Endothelial cell (in vitro differentiated cells): ENCODE data around the gene PIGV. TPM values are rescaled to one million over a fixed set of nuclear protein-coding genes. Genes with fewer than 3 reads are reported as not detected.

Source experiments
- DNase-seq: peaks from one replicate; pipeline ENCODE4 v3.0.0; 2021; ENCODE audit warnings: low spot score
- H3K27ac Mint-ChIP-seq: one replicate; pipeline ENCODE4 v1.8.0; 2021; ENCODE audit warnings: mixed read lengths, inconsistent platforms; ENCODE audit not compliant: unreplicated experiment
- H3K27me3 Mint-ChIP-seq: one replicate; pipeline ENCODE4 v1.8.0; 2021; ENCODE audit warnings: mild to moderate bottlenecking, moderate library complexity, mixed read lengths, inconsistent platforms; ENCODE audit not compliant: unreplicated experiment
- H3K36me3 Mint-ChIP-seq: one replicate; pipeline ENCODE4 v1.8.0; 2021; ENCODE audit warnings: mild to moderate bottlenecking, low read depth, mixed read lengths, inconsistent platforms; ENCODE audit not compliant: unreplicated experiment
- H3K4me1 Mint-ChIP-seq: one replicate; pipeline ENCODE4 v1.8.0; 2021; ENCODE audit warnings: mild to moderate bottlenecking, mixed read lengths, inconsistent platforms; ENCODE audit not compliant: unreplicated experiment
- H3K4me3 Mint-ChIP-seq: one replicate; pipeline ENCODE4 v1.8.0; 2021; ENCODE audit warnings: mild to moderate bottlenecking, mixed read lengths, inconsistent platforms; ENCODE audit not compliant: unreplicated experiment
- H3K9me3 Mint-ChIP-seq: one replicate; pipeline ENCODE4 v1.8.0; 2021; ENCODE audit warnings: mixed read lengths, inconsistent platforms; ENCODE audit not compliant: unreplicated experiment
- CTCF ChIP-seq: fragments of 200-600 bp; sonication (generic); IDR thresholded peaks from one replicate; pipeline ENCODE4 v1.5.0; 2021; ENCODE audit warnings: antibody characterized with exemption; ENCODE audit not compliant: unreplicated experiment
- total RNA-seq: library from RNA; stranded (reverse); fragmentation: NEBNext Ultra II Directional; extraction: Animal tissue kit (Norgen Biotek cat#: 25700); gene quantifications from one replicate; pipeline ENCODE4 v1.2.1, GENCODE V29; 2021; ENCODE audit not compliant: unreplicated experiment

PIGV gene
- total RNA-seq, 1 donor from 2014 or later = 7.6 TPM

DNA sequence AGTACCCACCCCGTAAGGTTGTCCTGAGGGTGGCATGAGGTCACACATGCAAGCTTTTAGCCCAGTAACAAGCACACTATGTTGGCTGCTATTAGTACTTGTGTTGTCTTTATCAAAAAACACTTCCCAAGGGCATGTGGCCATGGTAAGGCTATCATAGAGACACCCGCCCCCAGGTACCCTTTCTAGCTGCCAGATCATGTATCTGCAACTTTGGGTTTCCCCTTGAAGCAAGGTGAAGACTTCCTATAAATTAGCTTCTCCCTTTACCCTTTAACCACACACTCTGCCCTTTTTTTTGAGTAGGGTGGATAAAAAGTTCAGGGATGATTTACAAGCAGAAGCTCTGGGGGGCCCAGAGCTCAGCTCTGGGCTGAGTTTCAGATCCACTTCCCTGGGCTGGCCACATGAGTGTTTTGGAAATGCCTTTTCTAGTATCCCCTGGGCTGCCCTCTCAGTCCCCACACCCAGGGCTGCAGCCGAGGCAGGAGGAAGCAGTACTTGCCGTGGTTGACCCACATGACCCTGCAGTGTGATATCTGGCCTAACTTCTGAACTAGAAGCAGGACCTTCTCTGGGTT is 40.8 kb downstream of the PIGV start:
- Mint-ChIP-seq H3K36me3 (peaks cover 33% of the 10 kb centered on the region), H3K4me3 (peak overlapping the region; percentile 92), H3K9me3 (no peaks in the 10 kb centered on the region), H3K4me1 (peaks cover 22% of the 10 kb centered on the region), H3K27me3 (peaks cover 11% of the 10 kb centered on the region), H3K27ac (no peak overlapping the region)
- DNase-seq = no peak
- no peak for TF ChIP-seq CTCF

- peak overlapping the region; percentile 5 for H3K4me3 Mint-ChIP-seq
- H3K27ac Mint-ChIP-seq = no peak overlapping the region
- peaks cover 13% of the 10 kb centered on the region for H3K27me3 Mint-ChIP-seq
- no peaks in the 10 kb centered on the region for H3K9me3 Mint-ChIP-seq
- H3K36me3 Mint-ChIP-seq = peaks cover 39% of the 10 kb centered on the region
- no peak for TF ChIP-seq CTCF
- peaks cover 22% of the 10 kb centered on the region for H3K4me1 Mint-ChIP-seq
- DNase-seq = no peak
Observed at GRCh38 chr1:26829184-26829911, 41.6 kb downstream of the PIGV start.

DNA sequence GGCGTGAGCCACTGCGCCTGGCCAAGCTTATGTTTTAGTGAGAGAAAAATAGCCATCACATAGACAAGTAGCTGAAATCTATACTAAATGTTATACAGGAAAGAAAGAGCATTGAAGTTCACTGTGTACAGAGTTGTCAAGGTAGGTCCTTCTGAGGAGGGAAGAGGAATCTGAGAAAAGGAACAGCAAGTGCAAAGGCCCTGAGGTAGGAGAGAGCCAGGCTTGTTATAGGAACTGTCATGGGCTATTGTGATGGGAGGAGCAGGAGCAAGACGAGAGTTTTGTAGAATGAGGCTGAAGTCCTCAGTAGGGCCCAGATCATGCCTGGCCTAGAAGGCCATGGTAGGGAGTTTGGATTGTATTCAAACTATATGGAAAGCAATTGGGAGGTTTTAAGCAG is 43.3 kb downstream of the PIGV start:
- Mint-ChIP-seq H3K4me3 (no peak overlapping the region), H3K9me3 (no peaks in the 10 kb centered on the region), H3K27me3 (peaks cover 13% of the 10 kb centered on the region), H3K36me3 (peaks cover 46% of the 10 kb centered on the region), H3K27ac (no peak overlapping the region), H3K4me1 (peaks cover 22% of the 10 kb centered on the region)
- DNase-seq = no peak
- no peak for TF ChIP-seq CTCF

GRCh38 chr1:26831546-26832248 is 43.9 kb downstream of the PIGV start:
- H3K4me1 Mint-ChIP-seq = peaks cover 22% of the 10 kb centered on the region
- no peak overlapping the region for H3K4me3 Mint-ChIP-seq
- no peak overlapping the region for H3K27ac Mint-ChIP-seq

More at GRCh38 chr1:26831546-26832248, 43.9 kb downstream of the PIGV start:
- no peak for DNase-seq
- Mint-ChIP-seq H3K27me3 (peaks cover 15% of the 10 kb centered on the region), H3K9me3 (no peaks in the 10 kb centered on the region), H3K36me3 (peaks cover 49% of the 10 kb centered on the region)
- no peak for TF ChIP-seq CTCF
